CD4-positive, alpha-beta T cell (primary cell): ENCODE data around the gene NMNAT2. TPM values are rescaled to one million over a fixed set of nuclear protein-coding genes. Genes with fewer than 3 reads are reported as not detected.

Experiments used
- ATAC-seq: fragments of 200-7000 bp; cut with Tn5 transposase; one replicate; pipeline ENCODE4 v1.10.0; 2022; ENCODE audit warnings: mild to moderate bottlenecking; ENCODE audit not compliant: poor library complexity
- CTCF ChIA-PET: fragments of 350-600 bp; sonication (Branson Sonifier 250); formaldehyde crosslinking; loops from one replicate; lab custom pipeline; 2021; ENCODE audit warnings: antibody characterized with exemption, inconsistent platforms; lab: Charles Lee
- POLR2A ChIA-PET: fragments of 350-600 bp; sonication (Branson Sonifier 250); formaldehyde crosslinking; loops from one replicate; lab custom pipeline; 2021; ENCODE audit warnings: antibody characterized with exemption, inconsistent platforms; lab: Charles Lee
- DNase-seq, 14 experiments: peaks; one replicate each; pipeline ENCODE4 v3.0.0-alpha.2; 2013 to 2020; ENCODE audit warnings: mixed read lengths in 2 of 14
- H3K27ac ChIP-seq, 2 donors: one replicate each; pipeline versions ENCODE4 v1.5.1 to v1.7.0; 2013; ENCODE audit warnings: low read length in 2 of 2, low read depth in 1 of 2, mild to moderate bottlenecking in 1 of 2
- H3K27me3 ChIP-seq, 2 experiments: 1 replicate in 1 of 2; 2 replicates in 1 of 2; pipeline versions ENCODE4 v1.6.1 to v1.7.0; 2013; ENCODE audit warnings: low read length in 2 of 2, control low read depth in 1 of 2, mild to moderate bottlenecking in 1 of 2, moderate library complexity in 1 of 2; ENCODE audit not compliant: insufficient read depth in 2 of 2, control insufficient read depth in 1 of 2
- H3K36me3 ChIP-seq: one replicate; pipeline ENCODE4 v1.6.1; 2013; ENCODE audit warnings: low read length, control low read depth; ENCODE audit not compliant: insufficient read depth
- H3K4me1 ChIP-seq: one replicate; pipeline ENCODE4 v1.6.1; 2013; ENCODE audit warnings: low read length, control low read depth; ENCODE audit not compliant: insufficient read depth
- H3K4me3 ChIP-seq: one replicate; pipeline ENCODE4 v1.5.1; 2013; ENCODE audit warnings: mild to moderate bottlenecking, low read length, moderate library complexity
- H3K9me3 ChIP-seq, 2 experiments: 1 replicate in 1 of 2; 2 replicates in 1 of 2; pipeline versions ENCODE4 v1.6.1 to v1.7.0; 2013; ENCODE audit warnings: low read length in 2 of 2, mild to moderate bottlenecking in 2 of 2, control low read depth in 1 of 2, moderate library complexity in 1 of 2; ENCODE audit not compliant: control insufficient read depth in 1 of 2, insufficient read depth in 1 of 2
- H3K27ac Mint-ChIP-seq: one replicate; pipeline ENCODE4 v1.8.0; 2020; ENCODE audit warnings: mixed read lengths
- H3K27me3 Mint-ChIP-seq: one replicate; pipeline ENCODE4 v1.8.0; 2021; ENCODE audit warnings: mixed read lengths
- H3K36me3 Mint-ChIP-seq: one replicate; pipeline ENCODE4 v1.8.0; 2021; ENCODE audit warnings: low read depth, mixed read lengths
- H3K4me1 Mint-ChIP-seq: one replicate; pipeline ENCODE4 v1.8.0; 2021; ENCODE audit warnings: low read depth, mixed read lengths
- H3K4me3 Mint-ChIP-seq: one replicate; pipeline ENCODE4 v1.8.0; 2020; ENCODE audit warnings: mild to moderate bottlenecking, mixed read lengths
- H3K9me3 Mint-ChIP-seq: one replicate; pipeline ENCODE4 v1.8.0; 2020; ENCODE audit warnings: mixed read lengths
- CTCF ChIP-seq: fragments of 200-600 bp; IDR thresholded peaks from one replicate; pipeline ENCODE4 v1.8.0; 2022; ENCODE audit warnings: antibody characterized with exemption, mild to moderate bottlenecking
- intact Hi-C, 2 experiments: fragments of 100-400 bp; cut with DNase I in 1 of 2; cut with micrococcal nuclease in 1 of 2; formaldehyde crosslinking; loops; one replicate each; pipeline versions ENCODE4 v1.15.1 to v1.9.0; 2023 to 2025; cut with DNase I, micrococcal nuclease
- total RNA-seq, 174 experiments: library from RNA in 2 of 174; stranded (reverse) in 2 of 174; gene quantifications; one replicate each; pipeline ENCODE4 v1.2.3 and lab custom pipeline; 2021 to 2026

NMNAT2 gene
- total RNA-seq, 2 experiments from 2014 or later = not detected

DNA sequence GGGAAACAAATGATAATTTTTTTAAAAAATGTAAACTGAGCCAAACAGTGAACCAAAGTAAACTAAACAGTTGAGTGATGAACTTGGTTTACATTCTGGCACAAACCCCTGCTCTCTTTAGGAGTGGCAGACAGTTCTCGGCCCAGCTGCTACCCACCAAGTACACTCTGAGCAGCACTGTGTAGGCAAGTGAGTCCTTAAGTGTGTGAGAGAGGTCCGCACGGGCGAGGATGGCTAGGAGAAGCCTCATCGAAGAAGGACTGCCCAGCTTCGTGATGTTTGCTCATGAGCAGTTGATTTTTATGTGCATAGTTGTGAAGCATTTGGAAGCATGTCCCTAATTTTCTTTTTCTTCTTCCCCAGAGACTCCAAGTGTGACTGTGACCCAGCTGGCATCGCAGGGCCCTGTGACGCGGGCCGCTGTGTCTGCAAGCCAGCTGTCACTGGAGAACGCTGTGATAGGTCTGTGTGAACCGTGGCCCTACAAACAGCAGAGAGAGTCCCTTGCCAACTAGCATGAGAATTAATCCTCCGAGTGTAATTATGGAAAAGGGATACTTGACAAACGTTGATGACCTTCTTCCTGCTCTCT lies 200.1 kb downstream of the NMNAT2 start:
- Histone ChIP-seq H3K4me3 (no peak overlapping the region), H3K27ac (no peak overlapping the region), H3K36me3 (no peaks in the 10 kb centered on the region), H3K4me1 (peaks cover 14% of the 10 kb centered on the region), H3K9me3 (no peaks in the 10 kb centered on the region), H3K27me3 (peaks cover 0 to 2% of the 10 kb centered on the region in 2 experiments)
- Mint-ChIP-seq H3K27ac (peak overlapping the region; percentile 56), H3K4me1 (peaks cover 27% of the 10 kb centered on the region), H3K36me3 (no peaks in the 10 kb centered on the region), H3K27me3 (peaks cover 6% of the 10 kb centered on the region), H3K9me3 (no peaks in the 10 kb centered on the region), H3K4me3 (no peak overlapping the region)
- ChIA-PET CTCF (no interaction called here), POLR2A (no interaction called here)
- no peak for ATAC-seq
- TF ChIP-seq CTCF = no peak
- intact Hi-C loops = no loop called here
- no peak for DNase-seq

DNA sequence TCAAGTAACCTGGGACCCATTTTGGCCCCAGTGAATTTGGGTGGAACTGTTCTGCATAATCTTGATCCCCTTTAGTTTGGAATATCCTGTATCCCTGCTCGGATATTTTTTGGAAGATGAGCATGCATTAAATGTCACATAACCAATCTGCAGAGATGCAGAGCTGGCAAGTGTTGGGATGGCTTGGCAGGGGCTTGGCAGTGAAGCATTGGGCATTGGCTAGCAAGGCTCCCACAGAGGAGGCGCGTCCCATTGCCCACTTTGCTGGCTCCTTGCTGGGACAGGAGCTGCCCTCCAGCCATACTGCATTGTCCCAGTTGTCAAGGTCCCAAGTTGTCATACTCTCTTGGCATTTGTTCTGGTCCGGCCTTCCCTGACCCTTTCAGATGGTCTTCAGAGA lies 202.2 kb downstream of the NMNAT2 start:
- ChIA-PET CTCF (no interaction called here), POLR2A (no interaction called here)
- TF ChIP-seq CTCF = no peak
- Histone ChIP-seq H3K36me3 (no peaks in the 10 kb centered on the region), H3K27me3 (peaks cover 0 to 2% of the 10 kb centered on the region in 2 experiments), H3K27ac (no peak overlapping the region), H3K9me3 (no peaks in the 10 kb centered on the region), H3K4me3 (no peak overlapping the region), H3K4me1 (peaks cover 14% of the 10 kb centered on the region)
- no peaks in the 10 kb centered on the region for H3K36me3 Mint-ChIP-seq
- ATAC-seq (no peak), DNase-seq (no peak)
- H3K4me1 Mint-ChIP-seq = peaks cover 27% of the 10 kb centered on the region
- H3K27ac Mint-ChIP-seq = no peak overlapping the region
- no peak overlapping the region for H3K4me3 Mint-ChIP-seq
- peaks cover 18% of the 10 kb centered on the region for H3K27me3 Mint-ChIP-seq
- H3K9me3 Mint-ChIP-seq = no peaks in the 10 kb centered on the region
- intact Hi-C loops = no loop called here

DNA sequence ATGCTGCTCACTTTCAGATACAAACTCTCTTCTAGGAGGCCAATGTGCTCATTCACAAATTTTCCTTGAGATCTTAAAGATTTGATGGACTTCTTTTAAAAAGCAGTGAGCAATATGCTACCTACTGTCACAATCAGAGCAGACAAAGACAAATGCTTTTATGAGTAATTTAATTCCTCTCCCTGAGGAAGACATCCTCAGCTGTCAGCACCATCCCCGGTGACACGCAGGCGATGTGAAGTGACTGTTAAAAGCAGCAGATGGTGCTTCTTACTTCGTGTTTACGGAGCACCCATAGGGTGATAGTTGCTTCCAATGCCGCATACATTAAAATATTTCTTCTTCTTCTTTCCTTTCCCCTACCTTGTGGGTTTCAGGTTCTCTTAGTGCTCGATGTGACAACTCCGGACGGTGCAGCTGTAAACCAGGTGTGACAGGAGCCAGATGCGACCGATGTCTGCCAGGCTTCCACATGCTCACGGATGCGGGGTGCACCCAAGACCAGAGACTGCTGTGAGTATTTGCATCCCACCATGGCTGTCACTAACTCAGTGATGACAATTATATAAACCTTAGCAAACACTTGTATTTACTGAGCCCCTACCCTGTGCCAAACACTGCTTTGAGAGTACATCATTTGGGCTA lies 203.0 kb downstream of the NMNAT2 start:
- no peak overlapping the region for H3K27ac Mint-ChIP-seq

More for the DNA sequence above, 203.0 kb downstream of the NMNAT2 start:
- Mint-ChIP-seq H3K9me3 (no peaks in the 10 kb centered on the region), H3K36me3 (no peaks in the 10 kb centered on the region), H3K4me1 (peaks cover 26% of the 10 kb centered on the region), H3K27me3 (peaks cover 22% of the 10 kb centered on the region), H3K4me3 (no peak overlapping the region)
- Histone ChIP-seq H3K27me3 (peaks cover 0 to 2% of the 10 kb centered on the region in 2 experiments), H3K27ac (no peak overlapping the region), H3K4me1 (peaks cover 13% of the 10 kb centered on the region), H3K9me3 (no peaks in the 10 kb centered on the region), H3K36me3 (no peaks in the 10 kb centered on the region), H3K4me3 (no peak overlapping the region)
- intact Hi-C loops = no loop called here
- no peak for ATAC-seq
- no peak for TF ChIP-seq CTCF
- ChIA-PET POLR2A (no interaction called here), CTCF (no interaction called here)
- DNase-seq = no peak
